T47D (cell line): ENCODE results near the gene CCSER2.

Experiments
- DNase-seq, 2 experiments: peaks; one replicate each; pipeline versions ENCODE4 v3.0.0 to v3.0.0-alpha.2; 2011 to 2012; ENCODE audit warnings: low read depth in 1 of 2, low spot score in 1 of 2
- JUND ChIP-seq: IDR thresholded peaks from 2 replicates; pipeline ENCODE4 v1.6.1; 2012; ENCODE audit warnings: low read depth
- in situ Hi-C: cut with HindIII; loops from 2 replicates; pipeline ENCODE4 v1.10.0; 2016; ENCODE audit warnings: low sequenced_read_pairs, low pct_unique_long_range_greater_than_20kb

The CCSER2 gene

GRCh38 chr10:84530724-84531325 lies 202.4 kb downstream of the CCSER2 start:
- TF ChIP-seq JUND, result no peak
- in situ Hi-C loops, result no loop called here
- DNase-seq, result no peak

GRCh38 chr10:84531396-84531795 lies 203.0 kb downstream of the CCSER2 start:
- DNase-seq, result no peak
- in situ Hi-C loops, result no loop called here
- no peak for TF ChIP-seq JUND

GRCh38 chr10:84534168-84534567 lies 205.8 kb downstream of the CCSER2 start:
- DNase-seq, result no peak
- TF ChIP-seq JUND, result no peak
- in situ Hi-C loops, result no loop called here

GRCh38 chr10:84537447-84537931 lies 209.1 kb downstream of the CCSER2 start:
- TF ChIP-seq JUND, result no peak
- DNase-seq, result peak; percentile 72 to 77
- in situ Hi-C loops, result no loop called here

- in situ Hi-C loops, result no loop called here
- no peak for DNase-seq
- TF ChIP-seq JUND, result no peak
Measured at GRCh38 chr10:84538036-84538435, 209.6 kb downstream of the CCSER2 start.

GRCh38 chr10:84539216-84539615 lies 210.8 kb downstream of the CCSER2 start:
- no peak for DNase-seq
- in situ Hi-C loops, result no loop called here
- TF ChIP-seq JUND, result no peak

GRCh38 chr10:84540022-84540616 lies 211.7 kb downstream of the CCSER2 start:
- no peak for DNase-seq
- no peak for TF ChIP-seq JUND
- in situ Hi-C loops, result no loop called here

- in situ Hi-C loops, result no loop called here
- TF ChIP-seq JUND, result no peak
- DNase-seq, result peak; percentile 58 to 61
Measured at GRCh38 chr10:84540617-84541288, 212.4 kb downstream of the CCSER2 start.

- in situ Hi-C loops, result no loop called here
- peak in 1 of 2 experiments; percentile 57 for DNase-seq
- no peak for TF ChIP-seq JUND
Measured at GRCh38 chr10:84541289-84541637, 212.9 kb downstream of the CCSER2 start.

GRCh38 chr10:84542522-84543490 lies 214.4 kb downstream of the CCSER2 start:
- no peak for TF ChIP-seq JUND
- no peak for DNase-seq
- in situ Hi-C loops, result no loop called here

- no peak for DNase-seq
- no peak for TF ChIP-seq JUND
- in situ Hi-C loops, result no loop called here
Measured at GRCh38 chr10:84543948-84544347, 215.6 kb downstream of the CCSER2 start.

- TF ChIP-seq JUND, result no peak
- no peak for DNase-seq
- in situ Hi-C loops, result no loop called here
Measured at GRCh38 chr10:84545651-84546050, 217.3 kb downstream of the CCSER2 start.
